GM12878 (cell line): Measurements from ENCODE around the gene MCEE. TPM values are rescaled to one million over a fixed set of nuclear protein-coding genes. Genes with fewer than 3 reads are reported as not detected.

ENCODE experiments used
- ATAC-seq: fragments of 200-7000 bp; cut with Tn5 transposase; 3 replicates; pipeline ENCODE4 v1.9.1; 2020; ENCODE audit warnings: mild to moderate bottlenecking, moderate library complexity
- BruUV-seq: library from RNA; stranded (reverse); fragments of 400-500 nt; replicated peaks from 2 replicates; lab custom pipeline; 2021; lab: Mats Ljungman, UMichigan
- CTCF ChIA-PET: fragments of 300-600 bp; sonication (Branson Sonifier 250); formaldehyde crosslinking; extraction: SDS; loops from one replicate; lab custom pipeline; 2021; ENCODE audit warnings: inconsistent platforms; lab: Yijun Ruan, JAX
- POLR2A ChIA-PET: fragments of 350-600 bp; formaldehyde crosslinking; extraction: SDS; loops from one replicate; lab custom pipeline; 2021; ENCODE audit warnings: inconsistent platforms; lab: Charles Lee
- RAD21 ChIA-PET: fragments of 300-600 bp; sonication (Branson Sonifier 250); formaldehyde crosslinking; loops from one replicate; lab custom pipeline; 2023; ENCODE audit warnings: antibody characterized with exemption; ENCODE audit not compliant: unreplicated experiment; lab: Charles Lee
- SMC1A ChIA-PET: fragments of 300-600 bp; sonication (Branson Sonifier 250); formaldehyde crosslinking; loops from one replicate; lab custom pipeline; 2023; ENCODE audit not compliant: unreplicated experiment, uncharacterized antibody; lab: Charles Lee
- DNase-seq: peaks from one replicate; pipeline ENCODE4 v3.0.0-alpha.2; 2011; ENCODE audit warnings: low read depth, low spot score
- FAIRE-seq: peaks from 3 replicates; lab custom pipeline; 2011; peaks lifted over from hg19 to GRCh38; lab: Jason Lieb, UNC
- H2AFZ ChIP-seq: 2 replicates; pipeline ENCODE4 v1.6.0; 2011; ENCODE audit warnings: low read depth, low read length, control low read depth; ENCODE audit not compliant: control insufficient read depth
- H3K27ac ChIP-seq: 2 replicates; pipeline ENCODE4 v1.5.1; 2011; ENCODE audit warnings: control low read depth; ENCODE audit not compliant: control insufficient read depth, insufficient read depth
- H3K27me3 ChIP-seq, 2 experiments: replicated peaks in 1 of 2; 2 replicates each; pipeline versions ENCODE4 v1.6.0 to v1.6.1; 2011; ENCODE audit warnings: low read length in 1 of 2; ENCODE audit not compliant: control insufficient read depth in 2 of 2, insufficient read depth in 2 of 2
- H3K36me3 ChIP-seq, 2 experiments: 2 replicates each; pipeline ENCODE4 v1.5.1; 2011; ENCODE audit warnings: low read length in 1 of 2; ENCODE audit not compliant: control insufficient read depth in 2 of 2, insufficient read depth in 2 of 2
- H3K4me1 ChIP-seq: 2 replicates; pipeline ENCODE4 v1.6.1; 2011; ENCODE audit warnings: mild to moderate bottlenecking, low read length, moderate library complexity, mixed read lengths; ENCODE audit not compliant: control insufficient read depth, insufficient read depth
- H3K4me2 ChIP-seq: 2 replicates; pipeline ENCODE4 v1.6.0; 2011; ENCODE audit warnings: control low read depth; ENCODE audit not compliant: control insufficient read depth, insufficient read depth
- H3K4me3 ChIP-seq: fragments of 200-600 bp; sonication (generic); 2 replicates; pipeline ENCODE4 v1.5.1; 2016
- H3K79me2 ChIP-seq: 2 replicates; pipeline ENCODE4 v1.6.0; 2011; ENCODE audit warnings: low read length; ENCODE audit not compliant: control insufficient read depth, insufficient read depth
- H3K9ac ChIP-seq: 2 replicates; pipeline ENCODE4 v1.8.0; 2011; ENCODE audit warnings: low read length, control low read depth, mixed read lengths; ENCODE audit not compliant: control insufficient read depth, insufficient read depth
- H3K9me3 ChIP-seq: replicated peaks from 3 replicates; pipeline ENCODE4 v1.5.1; 2011; ENCODE audit warnings: mild to moderate bottlenecking, low read length; ENCODE audit not compliant: control insufficient read depth, insufficient read depth
- H4K20me1 ChIP-seq: 2 replicates; pipeline ENCODE4 v1.6.0; 2011; ENCODE audit not compliant: control insufficient read depth, insufficient read depth
- ASH2L ChIP-seq: fragments of 300-600, 200-600 bp; sonication (generic); IDR thresholded peaks from 2 replicates; pipeline ENCODE4 v1.6.1; 2017; ENCODE audit warnings: low read depth, mild to moderate bottlenecking, borderline replicate concordance
- ATF2 ChIP-seq: IDR thresholded peaks from 2 replicates; pipeline ENCODE4 v1.6.1; 2012; ENCODE audit warnings: low read length, inconsistent platforms
- ATF3 ChIP-seq: IDR thresholded peaks from 2 replicates; pipeline ENCODE4 v1.6.1; 2011; ENCODE audit warnings: low read depth, mild to moderate bottlenecking, low read length, moderate library complexity, borderline replicate concordance; ENCODE audit errors: extremely low read depth
- ATF7 ChIP-seq: fragments of 450-650 bp; IDR thresholded peaks from 2 replicates; pipeline ENCODE4 v1.6.1; 2016; ENCODE audit warnings: low read depth, mild to moderate bottlenecking
- BHLHE40 ChIP-seq, 2 experiments: fragments of 450-650 bp in 1 of 2; IDR thresholded peaks; 2 replicates each; pipeline ENCODE4 v1.6.1; 2011 to 2017; ENCODE audit warnings: low read depth in 2 of 2, borderline replicate concordance in 1 of 2, improper control_type of control experiment in 1 of 2, low read length in 1 of 2, mild to moderate bottlenecking in 1 of 2
- BRCA1 ChIP-seq: IDR thresholded peaks from 2 replicates; pipeline ENCODE4 v1.6.1; 2011; ENCODE audit warnings: low read depth, low read length, improper control_type of control experiment
- CBX5 ChIP-seq: sonication (generic); IDR thresholded peaks from 2 replicates; pipeline ENCODE4 v1.6.1; 2016; ENCODE audit warnings: low read depth, moderate library complexity, mild to moderate bottlenecking, inconsistent platforms
- HDAC2 ChIP-seq: fragments of 200-600 bp; sonication (generic); IDR thresholded peaks from 2 replicates; pipeline ENCODE4 v1.6.1; 2017
- HDAC6 ChIP-seq: fragments of 200-600 bp; sonication (generic); IDR thresholded peaks from one replicate; pipeline ENCODE4 v1.8.0; 2017; ENCODE audit warnings: antibody characterized with exemption; ENCODE audit not compliant: unreplicated experiment
- IKZF2 ChIP-seq, 2 experiments: fragments of 450-650 bp; IDR thresholded peaks; 2 replicates each; pipeline ENCODE4 v1.6.1; 2017; ENCODE audit warnings: mild to moderate bottlenecking in 2 of 2, moderate library complexity in 2 of 2
- JUND ChIP-seq: IDR thresholded peaks from 2 replicates; pipeline ENCODE4 v1.6.1; 2012; ENCODE audit warnings: low read depth, mild to moderate bottlenecking, low read length, improper control_type of control experiment, moderate library complexity
- MTA3 ChIP-seq: IDR thresholded peaks from 2 replicates; pipeline ENCODE4 v1.6.1; 2012; ENCODE audit warnings: low read length, inconsistent platforms, borderline replicate concordance
- RB1 ChIP-seq: fragments of 450-650 bp; formaldehyde crosslinking; IDR thresholded peaks from 2 replicates; pipeline ENCODE4 v1.6.1; 2017; ENCODE audit warnings: mild to moderate bottlenecking, borderline replicate concordance
- RCOR1 ChIP-seq: conservative IDR thresholded peaks from 2 replicates; pipeline ENCODE4 v1.6.1; 2012; ENCODE audit warnings: low read depth, low read length, improper control_type of control experiment
- SIX5 ChIP-seq: IDR thresholded peaks from 2 replicates; pipeline ENCODE4 v1.6.1; 2011; ENCODE audit warnings: mild to moderate bottlenecking, low read depth, low read length, moderate library complexity; ENCODE audit not compliant: severe bottlenecking
- SP1 ChIP-seq: IDR thresholded peaks from one replicate; pipeline ENCODE4 v1.6.1; 2011; ENCODE audit warnings: low read depth, low read length
- TBL1XR1 ChIP-seq: IDR thresholded peaks from 2 replicates; pipeline ENCODE4 v1.6.1; 2012; ENCODE audit warnings: low read depth, low read length, improper control_type of control experiment
- WGBS: methylation state at CpG from one replicate; pipeline ENCODE4 v1.1.6; 2016; ENCODE audit warnings: low lambda C conversion rate; ENCODE audit not compliant: insufficient replicate concordance, insufficient coverage; ENCODE audit errors: missing lambda C conversion rate; 5-methylcytosine and 5-hydroxymethylcytosine counted together
- in situ Hi-C: fragments of 300-500 bp; cut with MboI; formaldehyde crosslinking; loops from 9 replicates; pipeline ENCODE4 v1.14.3; 2018; ENCODE audit warnings: mixed read lengths
- intact Hi-C: fragments of 100-400 bp; cut with micrococcal nuclease; formaldehyde crosslinking; loops from one replicate; pipeline ENCODE4 v1.14.2; 2022; ENCODE audit not compliant: unreplicated experiment
- polyA plus RNA-seq, 11 experiments: library from polyadenylated mRNA; depleted of rRNA in 4 of 11; unstranded in 6 of 11; stranded (reverse) in 5 of 11; fragments of >200 nt; fragmentation: Nextera tagmentation in 4 of 11; fragmentation: Illumina TruSeq in 1 of 11; extraction: Ambion mirVana in 4 of 11; extraction: Trizol in 1 of 11; gene quantifications; 1 replicate in 1 of 11; 2 replicates in 10 of 11; pipeline versions ENCODE4 v1.2.1 to v1.2.3, GENCODE V29; 2011 to 2016; ENCODE audit warnings: inconsistent platforms in 2 of 11, missing spikeins in 2 of 11, low read depth in 1 of 11
- total RNA-seq, 4 experiments: library from RNA; depleted of rRNA in 3 of 4; stranded (reverse); fragments of >200 nt in 3 of 4; fragmentation: Illumina TruSeq in 1 of 4; extraction: Trizol in 1 of 4; gene quantifications; 2 replicates each; pipeline versions ENCODE4 v1.2.1 to v1.2.3, GENCODE V29; 2013 to 2021
- TF ChIP-seq, protein P1 (sequence below): fragments of 450-650 bp; IDR thresholded peaks from 2 replicates; pipeline ENCODE4 v1.6.1; 2017; ENCODE audit warnings: mild to moderate bottlenecking

MCEE gene
- total and polyA plus RNA-seq, 10 of the 15 experiments (the other 5 are each of a cell fraction or from before 2014, with no cell fraction given) = 17.3 to 63.4 (median 20.9) TPM

DNA sequence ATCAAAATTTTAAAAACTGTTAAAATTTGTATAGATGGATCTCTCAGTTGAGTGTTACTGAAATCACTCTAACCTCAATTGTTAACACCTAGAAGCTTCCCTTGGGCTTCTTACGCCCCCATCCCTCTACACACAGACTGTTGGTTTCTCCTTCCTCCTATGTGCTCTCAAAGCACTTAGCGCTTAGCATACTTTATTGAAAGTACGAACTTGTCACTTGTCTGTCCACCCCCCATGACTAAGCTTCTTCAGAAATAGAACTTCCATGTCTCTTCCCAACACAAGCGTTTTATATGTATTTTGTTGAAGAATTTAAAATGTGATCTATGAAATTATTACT lies 846 bp upstream of the MCEE start:
- peaks cover 65% of the 10 kb centered on the region for H3K79me2 ChIP-seq
- TF ChIP-seq BRCA1 (no peak), TBL1XR1 (no peak), SP1 (no peak), IKZF2 (IDR thresholded peaks at IDR 0.05) (no peak), ASH2L (no peak), RCOR1 (no peak), HDAC2 (no peak), HDAC6 (no peak), RB1 (no peak), BHLHE40 (IDR thresholded peaks at IDR 0.05; ENCODE audit: borderline replicate concordance in 1 of 2, low read depth in 2 of 2, low read length in 1 of 2) (peak in 1 of 2 experiments; percentile 11; a peak in 1 of 4 replicates), ATF2 (no peak), ATF7 (peak; percentile 4; the same call in 1 of the 2 replicates), ATF3 (no peak), JUND (peak; percentile 62; the same call in 1 of the 2 replicates), SIX5 (no peak), MTA3 (no peak), CBX5 (no peak)
- TF ChIP-seq, protein P1, sequence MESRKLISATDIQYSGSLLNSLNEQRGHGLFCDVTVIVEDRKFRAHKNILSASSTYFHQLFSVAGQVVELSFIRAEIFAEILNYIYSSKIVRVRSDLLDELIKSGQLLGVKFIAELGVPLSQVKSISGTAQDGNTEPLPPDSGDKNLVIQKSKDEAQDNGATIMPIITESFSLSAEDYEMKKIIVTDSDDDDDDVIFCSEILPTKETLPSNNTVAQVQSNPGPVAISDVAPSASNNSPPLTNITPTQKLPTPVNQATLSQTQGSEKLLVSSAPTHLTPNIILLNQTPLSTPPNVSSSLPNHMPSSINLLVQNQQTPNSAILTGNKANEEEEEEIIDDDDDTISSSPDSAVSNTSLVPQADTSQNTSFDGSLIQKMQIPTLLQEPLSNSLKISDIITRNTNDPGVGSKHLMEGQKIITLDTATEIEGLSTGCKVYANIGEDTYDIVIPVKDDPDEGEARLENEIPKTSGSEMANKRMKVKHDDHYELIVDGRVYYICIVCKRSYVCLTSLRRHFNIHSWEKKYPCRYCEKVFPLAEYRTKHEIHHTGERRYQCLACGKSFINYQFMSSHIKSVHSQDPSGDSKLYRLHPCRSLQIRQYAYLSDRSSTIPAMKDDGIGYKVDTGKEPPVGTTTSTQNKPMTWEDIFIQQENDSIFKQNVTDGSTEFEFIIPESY = no peak

More for the DNA sequence above, 846 bp upstream of the MCEE start:
- in situ Hi-C loops = no loop called here
- RAD21 ChIA-PET = interaction anchor here (1.2 to 3.2 kb wide), 6 partner anchors 24 to 81 kb away, joined by 3 to 28 read pairs (median 10); partner anchors contain the start of gene NAGK
- Histone ChIP-seq H3K36me3 (peaks cover 2 to 12% of the 10 kb centered on the region in 2 experiments; a peak in 3 of 4 replicates), H4K20me1 (no peaks in the 10 kb centered on the region), H3K9me3 (no peaks in the 10 kb centered on the region), H3K27me3 (no peaks in the 10 kb centered on the region), H3K4me2 (peak overlapping the region; percentile 90), H3K4me1 (peaks cover 5% of the 10 kb centered on the region; the same call in 1 of the 2 replicates), H2AFZ (peak overlapping the region; percentile 74), H3K27ac (peak overlapping the region; percentile 86), H3K9ac (peak overlapping the region; percentile 79), H3K4me3 (peak overlapping the region; percentile 93)
- no TSS peak for BruUV-seq
- SMC1A ChIA-PET = interaction anchor here (1.0 to 3.6 kb wide), 6 partner anchors 21 to 71 kb away, joined by 3 to 40 read pairs (median 4); no protein-coding TSS in a partner anchor
- DNase-seq = no peak
- 2% methylated on average over 4 of the region's 4 CpGs for WGBS
- intact Hi-C loops = loop anchor here (2.0 kb wide), 2 partner anchors 58 to 66 kb away; no protein-coding TSS in a partner anchor
- POLR2A ChIA-PET = interaction anchor here (1.0 to 3.7 kb wide), 3 partner anchors 10 to 62 kb away, joined by 3 to 62 read pairs (median 4); partner anchors contain the start of gene NAGK
- FAIRE-seq = no peak
- peak; percentile 52 for ATAC-seq
- CTCF ChIA-PET = interaction anchor here (0.8 to 3.9 kb wide), 12 partner anchors 8 to 202 kb away, joined by 3 to 36 read pairs (median 4); partner anchors contain the start of genes NAGK and ZNF638
